Measurements from ENCODE around the gene TAAR9. TPM values are rescaled to one million over a fixed set of nuclear protein-coding genes. Genes with fewer than 3 reads are reported as not detected.

TAAR9 gene
- total RNA-seq, 6 experiments from 2014 or later, result not detected

DNA sequence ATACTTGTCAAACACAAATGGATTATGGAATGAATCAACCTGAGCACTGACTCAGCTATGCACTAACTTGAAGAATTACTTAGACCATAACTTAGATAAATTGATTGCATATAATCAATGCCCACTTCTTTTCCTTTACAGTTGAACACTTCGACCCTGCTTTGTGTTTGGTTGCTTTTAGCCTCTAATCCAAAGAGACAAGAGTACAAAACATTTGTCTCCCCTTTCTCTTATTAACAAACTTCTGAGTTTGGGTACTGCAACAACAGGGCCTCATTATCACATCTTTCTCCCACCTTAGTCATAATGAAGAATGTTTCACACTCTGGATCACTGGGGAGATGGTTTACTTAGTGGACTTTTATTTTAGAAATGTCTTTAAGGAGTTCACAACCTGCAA, 29.5 kb downstream of the TAAR9 start:
- Histone ChIP-seq H3K9me3 (no peaks in the 10 kb centered on the region), H3K27me3 (no peaks in the 10 kb centered on the region), H3K4me1 (no peaks in the 10 kb centered on the region), H3K36me3 (no peaks in the 10 kb centered on the region), H3K4me3 (no peak overlapping the region), H3K27ac (no peak overlapping the region)
- 80% methylated on average over 1 of the region's 1 CpG for WGBS (ENCODE audit: insufficient coverage, low coverage, low lambda C conversion rate, missing lambda C conversion rate)
- TF ChIP-seq, protein P1, sequence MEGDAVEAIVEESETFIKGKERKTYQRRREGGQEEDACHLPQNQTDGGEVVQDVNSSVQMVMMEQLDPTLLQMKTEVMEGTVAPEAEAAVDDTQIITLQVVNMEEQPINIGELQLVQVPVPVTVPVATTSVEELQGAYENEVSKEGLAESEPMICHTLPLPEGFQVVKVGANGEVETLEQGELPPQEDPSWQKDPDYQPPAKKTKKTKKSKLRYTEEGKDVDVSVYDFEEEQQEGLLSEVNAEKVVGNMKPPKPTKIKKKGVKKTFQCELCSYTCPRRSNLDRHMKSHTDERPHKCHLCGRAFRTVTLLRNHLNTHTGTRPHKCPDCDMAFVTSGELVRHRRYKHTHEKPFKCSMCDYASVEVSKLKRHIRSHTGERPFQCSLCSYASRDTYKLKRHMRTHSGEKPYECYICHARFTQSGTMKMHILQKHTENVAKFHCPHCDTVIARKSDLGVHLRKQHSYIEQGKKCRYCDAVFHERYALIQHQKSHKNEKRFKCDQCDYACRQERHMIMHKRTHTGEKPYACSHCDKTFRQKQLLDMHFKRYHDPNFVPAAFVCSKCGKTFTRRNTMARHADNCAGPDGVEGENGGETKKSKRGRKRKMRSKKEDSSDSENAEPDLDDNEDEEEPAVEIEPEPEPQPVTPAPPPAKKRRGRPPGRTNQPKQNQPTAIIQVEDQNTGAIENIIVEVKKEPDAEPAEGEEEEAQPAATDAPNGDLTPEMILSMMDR (IDR thresholded peaks at IDR 0.05), result no peak
- no peak for TF ChIP-seq POLR2A (IDR thresholded peaks at IDR 0.05)
- ATAC-seq, result no peak
- DNase-seq, result no peak
- intact Hi-C loops (cut with DNase I), result no loop called here

DNA sequence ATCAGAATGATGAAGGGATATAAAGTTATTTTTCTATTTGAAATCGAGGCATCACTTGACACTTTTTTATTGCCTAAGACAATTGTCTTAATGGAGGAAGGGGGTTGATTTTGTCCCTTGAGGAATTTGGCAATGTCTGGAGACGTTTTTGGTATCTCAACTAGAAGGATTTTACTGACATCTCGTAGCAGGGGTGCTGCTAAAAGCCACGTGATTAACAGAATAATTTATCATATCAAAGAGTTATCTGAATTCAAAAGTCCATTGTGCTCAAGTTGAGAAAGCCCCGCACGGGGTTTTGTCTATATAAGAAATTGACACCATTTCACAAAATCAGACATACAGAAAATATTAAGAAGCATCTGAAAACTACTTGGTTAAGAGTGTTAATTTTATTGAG, 30.5 kb downstream of the TAAR9 start:
- no peak for ATAC-seq
- TF ChIP-seq, protein P1 (IDR thresholded peaks at IDR 0.05), result no peak
- TF ChIP-seq POLR2A (IDR thresholded peaks at IDR 0.05), result no peak

DNA sequence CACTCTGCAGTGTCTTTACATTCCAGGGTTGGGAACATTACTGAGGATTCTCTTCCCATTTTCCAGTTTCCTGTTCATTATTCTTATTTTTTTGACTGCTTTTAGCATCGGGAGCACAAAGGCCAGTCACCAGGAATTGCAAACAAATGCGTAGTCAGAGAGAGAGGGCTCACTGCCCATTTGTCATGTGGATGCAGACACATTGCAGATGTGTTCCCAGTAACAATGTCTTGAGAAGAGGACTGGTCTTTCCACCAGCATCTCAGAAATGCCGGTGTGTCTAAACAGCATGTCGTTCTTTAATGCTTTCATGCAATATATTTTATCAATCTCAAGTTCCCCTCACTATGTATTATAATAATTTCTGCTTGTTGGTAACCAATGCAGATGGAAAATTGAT, 31.1 kb downstream of the TAAR9 start:
- Histone ChIP-seq H3K27ac (no peak overlapping the region), H3K9me3 (no peaks in the 10 kb centered on the region), H3K36me3 (no peaks in the 10 kb centered on the region), H3K4me3 (no peak overlapping the region), H3K4me1 (no peaks in the 10 kb centered on the region), H3K27me3 (no peaks in the 10 kb centered on the region)
- intact Hi-C loops (cut with DNase I), result no loop called here
- DNase-seq, result no peak
- TF ChIP-seq, protein P1 (IDR thresholded peaks at IDR 0.05), result no peak
- no peak for TF ChIP-seq POLR2A (IDR thresholded peaks at IDR 0.05)
- ATAC-seq, result no peak
- WGBS (ENCODE audit: insufficient coverage, low coverage, low lambda C conversion rate, missing lambda C conversion rate), result 62% methylated on average over 4 of the region's 4 CpGs

More for the DNA sequence above, 30.5 kb downstream of the TAAR9 start:
- H3K27ac ChIP-seq, result no peak overlapping the region
- no peaks in the 10 kb centered on the region for H3K9me3 ChIP-seq
- intact Hi-C loops (cut with DNase I), result no loop called here
- H3K36me3 ChIP-seq, result no peaks in the 10 kb centered on the region
- no peak overlapping the region for H3K4me3 ChIP-seq
- no peaks in the 10 kb centered on the region for H3K4me1 ChIP-seq
- no peak for DNase-seq
- no peaks in the 10 kb centered on the region for H3K27me3 ChIP-seq
- 54% methylated on average over 6 of the region's 6 CpGs for WGBS (ENCODE audit: insufficient coverage, low coverage, low lambda C conversion rate, missing lambda C conversion rate)

DNA sequence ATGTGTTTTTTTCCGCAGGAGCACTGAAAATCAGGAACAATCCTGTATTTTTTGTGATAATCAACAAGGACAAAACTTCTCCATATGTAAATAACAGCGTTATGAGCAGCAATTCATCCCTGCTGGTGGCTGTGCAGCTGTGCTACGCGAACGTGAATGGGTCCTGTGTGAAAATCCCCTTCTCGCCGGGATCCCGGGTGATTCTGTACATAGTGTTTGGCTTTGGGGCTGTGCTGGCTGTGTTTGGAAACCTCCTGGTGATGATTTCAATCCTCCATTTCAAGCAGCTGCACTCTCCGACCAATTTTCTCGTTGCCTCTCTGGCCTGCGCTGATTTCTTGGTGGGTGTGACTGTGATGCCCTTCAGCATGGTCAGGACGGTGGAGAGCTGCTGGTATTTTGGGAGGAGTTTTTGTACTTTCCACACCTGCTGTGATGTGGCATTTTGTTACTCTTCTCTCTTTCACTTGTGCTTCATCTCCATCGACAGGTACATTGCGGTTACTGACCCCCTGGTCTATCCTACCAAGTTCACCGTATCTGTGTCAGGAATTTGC, 32.2 kb downstream of the TAAR9 start, which contains the start of gene TAAR6:
TAAR6 (plus strand) TSS at position 102 of the 557 bp plus-strand sequence; CDS start at position 102, 0 bp downstream.
- Histone ChIP-seq H3K4me3 (no peak within 1 kb of the TSS), H3K36me3 (no peaks in the 10 kb centered on the region), H3K9me3 (no peaks in the 10 kb centered on the region), H3K27ac (no peak within 1 kb of the TSS), H3K4me1 (no peaks in the 10 kb centered on the region), H3K27me3 (no peaks in the 10 kb centered on the region)
- intact Hi-C loops (cut with DNase I), result no loop called here
- no peak for ATAC-seq
- whole genome bisulfite sequencing (ENCODE audit: insufficient coverage, low coverage, low lambda C conversion rate, missing lambda C conversion rate), result 73% methylated on average over 15 of the region's 15 CpGs
- DNase-seq, result no peak
- TF ChIP-seq, protein P1 (IDR thresholded peaks at IDR 0.05), result no peak
- no peak for TF ChIP-seq POLR2A (IDR thresholded peaks at IDR 0.05)

DNA sequence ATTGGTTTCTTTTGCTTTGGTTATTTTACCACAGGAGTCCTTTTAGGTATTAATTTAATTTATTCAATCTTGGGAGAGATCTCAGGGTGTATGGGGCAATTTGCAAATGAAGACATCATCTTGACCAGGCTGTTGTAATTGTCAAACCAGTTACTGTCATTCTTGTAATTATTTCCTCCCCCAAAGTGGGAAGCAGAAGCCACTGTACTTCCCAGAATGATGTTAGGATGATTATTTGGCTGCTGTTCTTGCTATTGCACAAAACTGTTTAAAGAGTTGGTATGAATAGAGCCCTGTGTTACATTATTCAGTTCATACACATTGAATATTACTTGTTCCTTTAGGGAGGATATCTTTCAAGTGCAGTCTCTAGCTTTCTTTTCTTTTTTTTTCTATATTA, 33.7 kb downstream of the TAAR9 start:
- TF ChIP-seq, protein P1 (IDR thresholded peaks at IDR 0.05), result no peak
- TF ChIP-seq POLR2A (IDR thresholded peaks at IDR 0.05), result no peak
- intact Hi-C loops (cut with DNase I), result no loop called here
- Histone ChIP-seq H3K9me3 (no peaks in the 10 kb centered on the region), H3K4me3 (no peak overlapping the region), H3K36me3 (no peaks in the 10 kb centered on the region), H3K4me1 (no peaks in the 10 kb centered on the region), H3K27ac (no peak overlapping the region), H3K27me3 (no peaks in the 10 kb centered on the region)
- DNase-seq (no peak), ATAC-seq (peak in 2 of 4 donors; percentile 14 to 31)
